Suppressor macrophage treated with lipopolysaccharide for 1 hour (primary cell): ENCODE results near the gene ATP6AP2.
"Not testable (repeated sequence)": the region's sequence is repeated elsewhere in the genome, so short reads cannot be mapped to it uniquely, and the experiment has no call there.

Experiments
- DNase-seq, 3 donors: peaks; one replicate each; pipeline ENCODE4 v3.0.0-alpha.2; 2020 to 2022

Gene ATP6AP2

GRCh38 chrX:40576291-40576690, 4.5 kb upstream of the ATP6AP2 start:
- no peak for DNase-seq

GRCh38 chrX:40578039-40578695, 2.6 kb upstream of the ATP6AP2 start:
- DNase-seq = peak; percentile 25 to 42 (median 35)

DNA sequence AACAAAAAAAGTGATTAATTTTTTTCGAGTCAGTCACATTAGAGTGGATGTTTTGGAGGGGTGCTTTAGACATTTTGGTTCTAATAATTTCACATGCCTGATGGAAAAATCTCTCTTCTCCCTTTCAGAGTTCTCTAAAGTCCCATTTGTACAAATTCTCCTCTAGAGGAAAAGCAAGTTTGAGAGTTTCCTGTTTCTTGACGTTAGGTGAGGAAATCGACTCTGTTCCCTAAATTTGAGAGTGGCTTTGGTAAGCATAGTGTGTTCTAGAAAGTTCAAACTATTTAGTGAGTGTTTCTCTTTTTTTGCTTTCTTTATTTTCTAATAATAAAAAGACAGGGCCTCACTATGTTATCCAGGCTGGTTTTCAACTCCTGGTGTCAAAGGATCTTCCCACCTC, 1.6 kb upstream of the ATP6AP2 start:
- peak; percentile 31 to 68 (median 51) for DNase-seq

DNA sequence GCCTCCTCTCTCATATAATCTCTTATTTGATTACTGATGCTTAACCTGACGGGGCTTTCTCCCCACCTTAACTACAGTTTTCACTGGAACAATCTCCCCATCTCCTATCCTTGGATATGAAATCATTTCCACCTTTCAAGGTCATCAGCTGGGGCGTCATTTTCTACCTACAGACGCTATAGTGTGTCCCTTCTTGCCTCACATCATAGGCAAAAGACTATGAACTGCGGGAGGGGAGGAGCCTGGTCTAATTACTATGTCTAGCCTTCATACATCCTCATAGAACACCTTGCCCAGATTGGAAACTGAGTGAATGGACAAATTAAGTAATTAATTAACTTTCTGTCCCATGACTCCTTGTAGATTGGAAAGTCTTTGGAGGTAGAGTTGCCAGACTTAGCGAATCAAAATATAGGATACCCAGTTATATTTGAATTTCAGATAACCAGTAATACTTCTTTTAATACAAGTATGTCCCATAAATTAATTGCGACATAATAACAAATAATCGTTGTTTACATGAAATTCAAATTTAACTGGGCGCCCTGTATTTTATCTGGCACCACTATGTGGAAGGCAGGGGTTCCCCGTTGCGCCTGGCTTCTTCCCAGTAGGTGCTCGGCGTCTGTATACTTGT, 752 bp upstream of the ATP6AP2 start:
- peak in 1 of 3 donors; percentile 18 for DNase-seq

GRCh38 chrX:40581336-40581920, 658 bp downstream of the ATP6AP2 start:
- peak in 2 of 3 donors; percentile 41 to 61 for DNase-seq

GRCh38 chrX:40582178-40582577, 1.4 kb downstream of the ATP6AP2 start:
- not testable (repeated sequence) for DNase-seq

DNA sequence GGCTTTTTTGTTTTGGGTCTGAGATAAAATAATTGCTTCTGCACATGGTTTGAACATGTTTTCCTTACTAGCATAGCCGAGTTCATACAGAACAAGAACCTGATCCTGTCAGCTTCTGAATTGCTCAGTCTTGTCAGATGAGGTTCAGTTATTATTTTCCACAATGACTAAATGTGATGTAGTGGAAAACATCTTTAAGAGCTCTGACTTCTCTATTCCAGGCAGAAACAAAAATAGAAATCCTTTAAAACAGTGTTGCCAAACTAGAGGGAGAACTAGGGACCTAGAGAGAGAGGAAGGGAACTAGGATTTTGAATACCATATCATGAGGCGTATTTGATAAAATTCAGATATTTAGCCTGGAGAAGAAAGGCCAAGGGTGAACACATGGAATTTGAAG, 2.0 kb downstream of the ATP6AP2 start:
- DNase-seq = peak; percentile 19 to 70 (median 44)

DNA sequence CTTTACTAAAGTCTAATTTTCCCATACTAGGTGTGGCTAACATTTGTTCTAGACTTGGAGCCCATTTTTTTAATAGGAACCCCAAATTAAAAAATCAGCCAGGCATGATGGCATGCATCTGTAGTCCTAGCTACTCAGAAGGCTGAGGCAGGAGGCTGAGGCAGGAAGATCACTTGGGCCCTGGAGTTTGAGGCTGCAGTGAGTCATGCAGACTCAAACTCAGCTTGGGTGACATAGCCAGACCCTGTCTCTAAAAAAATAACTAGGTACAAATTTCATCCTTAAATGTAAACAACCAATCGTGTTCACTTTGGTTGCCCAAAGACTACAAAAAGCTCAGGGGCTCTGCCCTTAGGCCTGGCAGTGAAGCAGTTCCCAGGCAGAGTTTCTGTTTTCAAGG, 6.9 kb downstream of the ATP6AP2 start:
- not testable (repeated sequence) for DNase-seq

- DNase-seq = not testable (repeated sequence)
These were observed 9.0 kb downstream of the ATP6AP2 start for GRCh38 chrX:40589616-40590321.

GRCh38 chrX:40603446-40603845, 22.7 kb downstream of the ATP6AP2 start:
- DNase-seq = no peak

GRCh38 chrX:40607381-40607780, 26.6 kb downstream of the ATP6AP2 start:
- DNase-seq = no peak

DNA sequence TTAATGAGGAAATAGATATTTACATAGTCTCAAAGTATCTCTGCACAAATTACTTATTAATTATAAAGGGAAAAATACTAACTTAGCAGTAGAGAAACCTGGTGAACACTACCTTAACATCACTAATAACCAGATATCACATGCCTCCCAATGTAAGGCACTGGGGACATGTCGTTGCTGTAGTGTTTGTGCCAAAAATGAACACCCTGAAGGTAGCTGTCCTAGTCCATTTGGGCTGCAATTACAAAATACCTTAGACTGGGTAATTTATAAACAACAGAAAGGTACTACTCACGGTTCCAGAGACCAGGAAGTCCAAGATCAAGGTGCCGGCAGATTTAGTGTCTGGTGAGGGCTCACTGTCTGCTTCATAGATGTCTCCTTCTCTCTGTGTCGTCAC, 31.7 kb downstream of the ATP6AP2 start:
- DNase-seq = no peak

- no peak for DNase-seq
These were observed 35.2 kb downstream of the ATP6AP2 start for GRCh38 chrX:40615976-40616375.

DNA sequence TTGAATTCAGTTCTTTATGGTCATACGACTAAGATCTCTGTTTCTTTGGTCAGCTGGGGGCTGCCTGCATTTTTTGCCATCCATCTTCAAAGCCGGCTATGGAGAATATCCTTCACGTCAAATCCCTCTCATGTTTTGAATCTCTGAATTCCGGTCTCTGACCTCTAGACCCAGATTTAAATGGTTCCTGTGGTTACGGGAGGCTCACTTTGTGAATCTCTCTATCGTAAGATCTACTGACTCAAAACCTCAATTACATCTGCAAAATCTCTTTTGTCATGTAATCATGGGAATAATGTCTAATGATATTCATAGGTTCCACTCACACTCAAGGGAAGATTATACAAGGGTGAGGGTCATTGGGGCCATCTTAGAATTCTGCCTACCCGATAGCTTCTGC, 36.8 kb downstream of the ATP6AP2 start:
- no peak for DNase-seq

GRCh38 chrX:40622479-40623138, 41.8 kb downstream of the ATP6AP2 start:
- no peak for DNase-seq

DNA sequence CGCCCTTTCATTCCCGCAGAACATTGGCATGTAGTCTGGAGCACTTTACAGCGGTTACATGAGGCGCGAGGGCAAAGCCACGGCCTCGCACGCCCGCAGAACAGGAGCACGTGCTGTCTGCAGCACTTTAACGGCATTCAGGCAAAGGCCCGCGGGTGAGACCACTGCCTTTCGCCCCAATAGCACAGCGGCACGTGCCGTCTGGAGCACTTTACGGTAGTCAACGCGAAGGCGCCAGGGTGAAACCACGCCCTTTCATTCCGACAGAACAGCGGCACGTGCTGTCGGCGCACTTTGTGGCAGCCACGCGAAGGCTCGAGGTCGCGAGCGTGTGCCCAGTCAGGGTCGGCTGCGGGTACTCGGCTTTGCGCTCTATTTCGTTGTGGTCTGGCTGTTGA, 42.4 kb downstream of the ATP6AP2 start, which contains the start of gene MPC1L:
Gene MPC1L, plus strand, starts transcription at position 290 of the 398 bp plus-strand sequence. CDS start 138 bp downstream, outside the sequence.
- no peak for DNase-seq

DNA sequence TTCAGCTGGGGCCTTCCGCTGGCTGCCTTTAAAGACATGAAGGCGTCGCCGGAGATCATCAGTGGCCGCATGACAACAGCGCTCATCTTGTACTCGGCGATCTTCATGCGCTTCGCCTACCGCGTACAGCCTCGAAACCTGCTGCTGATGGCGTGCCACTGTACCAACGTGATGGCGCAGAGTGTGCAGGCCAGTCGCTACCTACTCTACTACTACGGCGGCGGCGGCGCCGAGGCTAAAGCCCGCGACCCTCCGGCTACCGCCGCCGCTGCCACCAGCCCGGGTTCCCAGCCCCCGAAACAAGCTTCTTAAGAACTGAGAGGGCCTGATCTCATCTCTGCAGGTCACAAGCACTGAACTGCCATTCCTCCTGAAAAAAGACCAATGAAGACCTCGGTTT, 42.9 kb downstream of the ATP6AP2 start:
- no peak for DNase-seq

DNA sequence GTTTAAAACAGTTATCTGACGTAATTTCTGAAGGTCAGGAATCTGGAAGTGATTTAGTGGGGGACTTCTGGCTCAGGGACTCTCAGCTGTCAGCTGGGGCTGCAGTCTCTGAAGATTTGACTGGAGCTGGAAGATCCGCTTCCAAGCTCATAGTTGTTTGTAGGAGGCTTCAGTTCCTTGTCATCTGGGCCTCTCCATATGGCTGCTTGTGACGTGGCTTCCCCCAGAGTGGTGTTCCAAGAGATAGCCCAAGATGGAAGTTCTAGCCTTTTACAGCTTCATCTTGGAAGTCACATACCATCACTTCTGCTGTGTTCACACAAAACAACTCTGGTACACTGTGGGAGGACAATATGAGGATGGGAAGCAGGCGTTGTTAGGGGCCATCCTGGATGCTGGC, 44.5 kb downstream of the ATP6AP2 start:
- DNase-seq = no peak

GRCh38 chrX:40628506-40628905, 47.7 kb downstream of the ATP6AP2 start:
- peak in 1 of 3 donors; percentile 8 for DNase-seq

- DNase-seq = no peak
These were observed 51.4 kb downstream of the ATP6AP2 start for GRCh38 chrX:40632199-40632598.

DNA sequence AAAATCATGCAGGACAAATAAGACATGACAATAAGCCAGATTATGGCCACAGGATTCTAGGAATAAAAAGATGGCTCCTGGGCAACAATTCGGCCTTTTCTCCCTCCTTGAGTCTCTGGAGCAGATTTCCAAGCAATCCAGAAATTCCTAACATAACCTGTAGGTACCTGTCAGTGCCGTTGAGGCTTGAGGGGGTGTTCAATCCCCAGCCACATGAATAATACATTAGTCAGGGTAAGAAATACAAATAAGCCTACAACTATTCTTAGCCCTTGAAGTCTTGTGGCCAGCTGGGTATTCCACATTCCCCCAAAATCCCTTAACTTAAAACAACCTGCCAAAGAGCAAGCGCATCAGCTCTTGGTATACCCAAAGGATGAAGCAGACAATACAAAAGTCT, 56.9 kb downstream of the ATP6AP2 start:
- no peak for DNase-seq

DNA sequence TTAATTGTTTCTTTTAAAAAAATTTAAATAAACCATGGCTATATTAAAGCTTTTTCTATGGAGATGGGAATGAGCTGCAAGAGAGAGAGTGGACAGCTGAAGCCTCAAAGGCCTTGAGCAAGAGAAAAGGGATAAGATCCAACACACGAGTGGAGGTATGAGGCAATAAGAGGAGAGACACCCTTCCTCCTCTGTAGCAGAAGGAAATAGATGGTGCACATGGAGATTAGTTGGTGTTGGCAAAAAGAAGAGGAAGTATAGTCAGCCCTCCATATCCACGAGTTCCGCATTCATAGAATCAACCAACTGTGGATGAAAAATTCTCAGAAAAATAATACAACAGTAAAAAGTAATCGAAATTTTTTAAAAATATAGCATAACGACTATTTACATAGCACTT, 63.4 kb downstream of the ATP6AP2 start:
- DNase-seq = peak; percentile 69 to 85 (median 75)

- DNase-seq = peak; percentile 68 to 81 (median 71)
These were observed 64.1 kb downstream of the ATP6AP2 start for GRCh38 chrX:40644821-40645358.
